Glomerular visceral epithelial cell (primary cell): ENCODE results near the gene GNAS-AS1.

Source experiments
- DNase-seq: peaks from one replicate; pipeline ENCODE4 v3.0.0-alpha.2; 2016; ENCODE audit errors: extremely low spot score

GNAS-AS1 gene

DNA sequence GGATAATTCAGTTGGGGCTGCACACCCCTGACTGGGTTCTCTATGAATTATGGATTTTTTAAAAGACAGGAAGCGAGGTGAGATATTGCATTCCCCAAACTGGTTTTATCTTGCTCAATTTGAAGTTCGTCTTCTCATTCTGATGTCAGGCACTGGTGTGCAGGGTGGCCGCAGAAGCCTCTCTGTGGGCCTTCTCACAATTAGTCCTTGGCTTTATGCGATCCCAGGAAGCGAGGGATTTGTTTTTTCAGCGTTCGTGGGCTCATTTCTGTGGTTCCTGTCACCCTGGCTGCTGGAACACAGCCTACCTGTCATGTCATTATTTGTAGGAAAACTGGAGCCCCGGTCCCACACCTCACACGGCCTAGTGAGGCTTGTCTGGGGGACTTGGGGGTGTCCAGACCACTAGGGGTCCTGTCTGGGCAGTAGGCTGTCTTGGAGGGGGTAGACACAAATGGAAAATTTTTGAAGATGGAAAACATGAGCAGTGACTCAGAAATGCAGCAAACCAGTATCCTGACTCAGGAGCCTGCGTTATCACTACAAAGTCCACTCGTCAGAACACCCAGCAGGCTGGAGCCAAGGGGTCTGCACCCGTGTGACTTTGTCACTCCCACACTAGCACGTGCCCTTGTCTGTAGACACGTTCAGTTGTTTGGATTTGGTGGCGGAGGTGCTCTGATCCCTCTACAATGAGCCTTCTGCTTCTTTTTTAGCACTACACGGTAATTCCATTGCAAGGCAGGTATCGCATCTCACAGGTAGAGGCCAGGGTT lies 42.2 kb downstream of the GNAS-AS1 start:
- no peak for DNase-seq

DNA sequence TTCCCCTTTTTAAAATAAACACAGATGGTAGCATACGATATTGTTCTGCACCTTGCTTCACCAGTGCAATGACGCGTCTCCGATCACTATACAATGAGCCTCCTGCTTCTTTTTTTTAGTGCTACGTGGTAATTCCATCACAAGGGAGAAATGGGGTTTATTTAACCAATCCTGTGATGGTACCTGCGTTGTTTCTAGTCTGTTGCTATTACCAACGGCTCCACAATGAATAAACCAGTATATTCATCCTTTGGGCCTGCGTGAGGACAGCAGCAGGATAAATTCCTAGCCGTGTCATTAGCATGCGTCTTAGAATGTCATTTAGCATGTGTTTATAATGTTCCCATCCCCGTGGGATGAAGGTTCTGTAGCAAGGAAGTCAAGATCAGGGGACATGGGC lies 42.9 kb downstream of the GNAS-AS1 start:
- no peak for DNase-seq

DNA sequence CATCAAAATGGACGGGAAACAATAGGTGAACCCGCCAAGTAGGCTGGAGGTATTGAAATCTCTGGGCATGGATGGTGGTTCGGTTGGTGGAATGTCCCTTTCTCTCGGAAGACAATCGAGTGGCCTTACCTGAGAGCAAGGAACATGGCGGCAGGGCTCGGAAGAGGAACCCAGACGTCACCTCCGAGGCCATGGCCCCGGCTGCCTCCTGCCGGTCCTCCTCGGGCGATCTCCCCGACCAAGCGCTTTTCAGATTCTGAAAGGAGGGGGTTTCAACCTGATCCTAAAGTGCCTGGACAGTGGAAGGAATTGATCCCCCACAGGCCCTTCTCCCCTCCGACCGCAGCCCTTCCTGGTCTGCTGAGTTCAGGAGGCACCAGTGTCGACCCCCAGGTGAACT lies 47.2 kb downstream of the GNAS-AS1 start:
- DNase-seq = no peak

DNA sequence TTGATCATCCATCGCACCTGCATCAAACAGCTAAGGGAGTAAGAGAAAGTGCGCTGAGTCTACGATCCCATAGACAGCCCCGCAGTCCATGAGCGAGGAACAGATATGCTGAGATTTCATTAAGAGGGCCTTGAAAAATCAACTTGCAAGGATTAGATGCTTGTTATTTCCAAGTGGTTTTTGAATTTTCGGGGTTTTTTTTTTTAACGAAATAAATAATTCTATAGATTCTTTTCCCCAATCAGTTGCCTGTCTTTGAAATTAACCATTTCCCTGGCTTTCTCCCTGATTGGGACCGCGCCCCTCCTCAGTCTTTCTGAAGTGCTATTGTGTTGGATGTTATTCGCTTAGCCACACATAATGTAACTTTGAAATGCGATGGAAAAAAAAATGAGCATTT lies 48.6 kb downstream of the GNAS-AS1 start:
- DNase-seq = no peak

DNA sequence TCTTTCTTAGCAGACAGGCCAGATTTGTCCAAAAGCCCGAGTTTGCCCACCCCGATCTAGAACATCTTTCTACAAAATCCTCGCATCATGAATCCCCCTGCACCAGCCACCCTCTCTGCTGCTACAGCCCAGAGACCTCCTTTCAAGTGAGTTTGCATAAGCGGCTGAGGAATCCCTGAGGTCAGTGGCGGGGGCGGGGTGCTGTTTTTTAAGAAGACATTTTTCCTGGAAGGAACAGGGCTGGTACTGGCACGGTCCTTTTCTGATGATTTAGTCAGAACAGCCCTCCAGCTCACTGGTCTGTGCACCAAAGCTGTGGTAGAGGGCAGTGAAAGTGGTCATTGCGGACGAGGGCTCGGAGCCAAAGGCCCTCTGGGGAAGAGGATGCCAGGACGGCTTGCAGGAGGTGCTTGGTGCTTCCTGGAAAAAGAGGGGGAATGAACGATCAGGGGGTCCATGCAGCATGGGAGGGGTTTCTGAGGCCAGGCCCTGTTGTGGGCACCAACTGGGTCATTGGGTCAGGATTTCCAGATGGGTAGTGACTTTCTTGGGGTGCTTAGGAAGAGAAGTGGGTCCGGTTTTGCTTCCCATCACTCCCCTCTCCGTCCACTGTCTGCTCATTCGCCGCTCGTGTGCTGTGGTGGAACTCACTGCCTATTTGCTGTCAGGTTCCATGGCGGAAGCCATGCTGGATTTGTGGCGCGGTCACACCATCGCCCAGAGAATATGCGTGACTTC lies 50.4 kb downstream of the GNAS-AS1 start:
- no peak for DNase-seq

DNA sequence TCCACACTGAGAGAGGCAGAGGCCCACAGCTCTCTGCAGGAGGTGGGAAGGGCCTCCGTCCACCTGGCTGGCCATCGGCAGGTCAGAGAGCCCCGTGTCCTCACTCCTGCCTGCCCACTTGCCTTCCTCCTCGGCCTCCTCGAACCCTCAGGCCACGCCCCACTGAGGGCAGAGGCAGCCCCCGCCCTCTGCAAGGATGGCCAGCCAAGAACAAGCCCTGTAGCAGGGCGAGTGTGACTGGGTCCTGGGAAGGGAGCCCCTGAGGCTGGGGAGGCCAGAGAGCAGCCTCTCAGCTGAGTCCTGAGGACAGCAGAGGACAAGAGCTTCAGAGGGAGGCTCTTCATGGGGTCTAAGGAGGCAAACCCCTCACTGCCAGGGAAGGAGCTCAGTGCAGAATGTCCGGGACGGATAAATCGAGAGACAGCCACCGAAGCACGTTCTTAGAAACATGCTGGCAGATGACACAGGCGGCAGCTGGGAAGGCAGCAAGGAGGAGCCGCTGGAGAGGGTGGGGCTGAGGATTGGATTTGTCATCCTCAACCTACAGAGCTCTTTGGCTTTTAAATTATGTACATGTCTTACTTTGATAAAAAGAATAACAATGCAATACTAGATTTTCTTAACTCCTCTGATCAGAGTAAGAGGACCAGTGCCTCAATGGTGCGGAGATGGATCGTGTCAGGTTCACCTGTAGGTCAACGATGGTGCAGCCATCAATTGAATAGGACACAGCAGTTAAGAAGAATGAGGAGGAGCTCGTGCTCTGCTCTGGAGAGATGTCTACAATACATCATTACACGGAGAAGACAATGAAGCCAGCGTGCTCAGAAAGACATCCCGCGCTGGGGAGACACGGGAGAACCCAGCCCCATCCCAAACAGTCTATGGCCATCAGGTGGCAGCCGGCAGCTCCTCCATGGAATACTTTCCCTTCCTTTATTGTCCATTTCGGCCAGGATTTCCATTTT lies 53.0 kb downstream of the GNAS-AS1 start:
- DNase-seq = no peak

DNA sequence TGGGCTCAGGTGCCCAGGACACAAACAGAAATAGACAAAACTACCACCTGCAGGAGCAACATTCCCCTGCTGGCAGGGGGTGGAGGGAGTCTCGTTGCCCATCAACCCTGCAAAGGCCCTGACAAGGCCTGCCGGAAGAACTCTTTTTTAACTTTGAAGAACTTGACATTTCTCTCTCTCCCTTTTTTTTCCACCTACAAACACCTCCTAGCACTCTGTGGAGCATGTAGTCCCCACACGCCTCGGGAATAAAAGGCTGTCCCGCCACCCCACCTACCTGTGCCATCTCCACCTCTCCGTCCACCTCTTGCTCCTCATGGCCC lies 54.8 kb downstream of the GNAS-AS1 start:
- no peak for DNase-seq

DNA sequence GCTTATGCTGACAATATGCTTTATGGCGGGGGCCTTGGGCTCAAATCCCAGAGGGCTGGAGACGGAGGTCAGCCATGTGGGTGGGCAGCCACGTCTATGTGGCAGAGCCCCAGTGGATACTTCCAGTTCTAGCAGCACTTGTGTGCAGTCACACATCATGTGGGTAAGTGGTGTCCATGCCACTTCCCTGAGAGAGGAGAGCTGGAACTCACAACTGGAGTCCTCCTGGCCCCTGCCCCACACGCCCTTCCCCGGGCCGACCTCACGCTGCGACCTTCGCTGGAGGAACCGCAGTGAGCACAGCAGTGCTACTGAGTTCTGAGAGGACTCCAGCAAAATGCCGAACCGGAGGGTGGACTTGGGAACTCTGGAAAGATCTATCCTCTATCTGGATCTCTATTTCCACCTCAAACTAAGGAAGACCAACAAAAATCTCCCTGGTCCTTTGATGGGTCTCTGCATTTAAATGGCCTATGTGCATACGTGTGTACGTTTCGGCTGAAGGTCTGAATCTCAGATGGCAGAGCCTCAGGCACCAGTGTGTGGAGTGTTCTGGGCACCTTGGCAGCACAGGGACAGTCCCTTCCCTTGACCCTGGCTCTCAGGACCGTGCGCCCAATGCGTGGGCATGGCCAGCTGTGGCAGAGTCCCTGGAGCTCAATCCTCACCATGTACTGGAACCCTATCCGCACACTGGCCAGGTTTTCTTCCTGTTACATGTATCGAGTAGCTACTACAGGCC lies 55.4 kb downstream of the GNAS-AS1 start:
- DNase-seq = no peak

DNA sequence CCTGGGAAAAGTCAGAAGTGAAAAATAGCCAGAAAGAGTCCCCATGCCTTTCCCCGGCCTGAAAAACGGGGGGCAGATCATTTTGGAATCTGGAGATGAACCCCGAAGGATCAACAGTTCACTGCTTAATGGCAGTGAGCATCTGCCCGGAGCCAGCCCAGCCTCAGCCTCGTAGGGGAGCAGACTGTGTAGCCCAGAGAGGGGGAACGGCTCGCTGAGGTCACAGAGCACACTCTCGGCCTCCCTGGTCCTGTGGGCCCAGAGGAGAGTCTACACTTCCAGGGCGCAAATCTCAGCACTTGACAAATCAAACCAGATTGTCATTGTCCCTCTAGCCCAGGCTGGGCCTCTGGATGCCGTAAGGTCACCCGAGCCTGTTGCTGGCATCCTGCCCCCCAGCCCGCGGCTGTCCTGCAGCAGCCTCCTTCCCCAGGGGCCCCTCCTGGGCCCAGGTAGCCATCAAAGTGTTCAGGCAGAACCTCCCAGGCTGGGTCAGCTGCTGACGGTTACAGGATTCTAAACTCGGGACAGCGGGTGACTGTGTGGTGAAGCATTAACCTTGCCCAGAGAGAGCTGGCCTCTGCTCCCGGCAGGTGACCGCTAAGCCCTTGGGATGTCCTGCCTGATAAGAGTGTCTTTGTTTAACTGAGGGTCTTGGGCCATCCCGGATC lies 56.1 kb downstream of the GNAS-AS1 start:
- no peak for DNase-seq

DNA sequence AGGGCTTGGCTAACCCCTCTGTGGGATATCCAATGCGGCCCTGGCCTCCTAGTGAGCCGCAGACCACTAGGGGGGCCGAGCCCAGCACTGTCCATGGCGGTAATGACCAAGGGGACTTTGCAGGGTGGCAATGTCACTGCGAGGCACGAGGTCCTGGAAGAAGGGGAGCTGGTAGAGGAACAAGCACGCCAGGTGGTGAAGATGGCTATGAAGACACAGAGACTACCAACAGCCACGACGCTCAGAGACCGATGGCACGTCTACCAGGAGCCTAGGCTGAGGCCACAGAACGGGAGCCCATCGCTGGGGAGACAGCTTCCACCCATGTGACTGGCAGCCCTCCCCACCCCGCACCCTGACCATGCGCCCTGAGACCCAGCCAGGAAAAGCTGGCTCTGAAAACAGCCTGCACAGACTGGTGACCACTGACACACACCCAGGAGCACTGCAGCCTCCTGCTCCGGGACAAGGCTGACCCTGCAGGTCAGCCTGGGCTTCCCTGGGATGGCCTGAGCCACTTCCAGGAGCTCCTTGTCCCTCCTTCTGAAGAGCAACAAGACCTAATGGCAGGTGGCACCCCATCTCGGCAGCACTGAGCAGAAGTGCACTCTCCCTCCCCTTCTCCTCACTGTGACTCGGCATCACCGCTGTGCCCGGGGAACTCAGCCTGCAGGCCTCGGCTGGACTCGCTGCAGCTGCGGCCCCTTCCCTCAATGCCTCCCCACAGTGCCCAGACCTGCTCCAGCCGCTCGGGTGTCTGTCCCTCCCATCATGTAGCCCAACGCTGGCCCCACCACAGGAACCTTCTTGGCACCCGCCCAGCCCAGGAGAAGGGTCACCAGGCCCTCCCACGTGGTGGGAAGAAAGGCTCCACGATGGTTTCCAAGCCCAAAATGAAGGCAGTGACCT lies 56.9 kb downstream of the GNAS-AS1 start:
- DNase-seq = no peak

DNA sequence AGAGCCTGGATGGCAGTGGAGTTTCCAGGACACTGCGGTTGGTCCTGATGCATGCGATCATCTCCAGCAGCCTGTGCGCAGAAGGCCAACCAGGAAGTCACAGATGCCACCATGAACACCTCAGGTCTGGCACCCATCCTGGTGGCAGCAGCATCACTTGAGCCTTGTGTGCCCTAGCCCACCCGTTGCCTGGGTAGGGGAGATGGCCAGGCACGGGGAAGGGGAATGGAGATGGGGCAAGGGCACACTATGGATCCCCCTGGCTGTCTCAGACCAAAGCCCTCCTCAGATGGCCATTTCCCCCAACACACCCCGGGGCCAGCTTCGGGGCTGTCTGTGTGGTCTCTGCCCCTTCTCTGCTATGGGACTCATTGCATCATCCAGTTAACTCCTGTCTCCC lies 58.3 kb downstream of the GNAS-AS1 start:
- no peak for DNase-seq

DNA sequence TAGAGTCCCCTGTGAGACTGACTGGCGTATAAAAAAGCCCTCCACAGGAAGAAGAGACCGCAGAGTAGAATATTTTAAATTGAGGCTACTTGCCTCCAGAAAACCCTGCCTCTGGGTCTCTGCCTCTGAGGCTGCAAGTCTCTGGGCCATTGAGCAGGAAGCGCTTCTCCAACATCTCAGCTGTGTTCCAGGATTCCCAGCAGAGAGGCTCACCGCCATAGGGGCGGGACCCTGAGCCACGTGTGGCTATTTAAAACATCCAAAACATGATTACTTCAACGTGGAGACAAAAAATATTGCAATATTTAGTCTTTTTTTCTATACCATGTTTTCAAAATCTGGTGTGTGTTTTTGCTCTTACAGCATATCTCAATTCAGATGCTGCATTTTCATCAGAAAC lies 59.4 kb downstream of the GNAS-AS1 start:
- DNase-seq = no peak

DNA sequence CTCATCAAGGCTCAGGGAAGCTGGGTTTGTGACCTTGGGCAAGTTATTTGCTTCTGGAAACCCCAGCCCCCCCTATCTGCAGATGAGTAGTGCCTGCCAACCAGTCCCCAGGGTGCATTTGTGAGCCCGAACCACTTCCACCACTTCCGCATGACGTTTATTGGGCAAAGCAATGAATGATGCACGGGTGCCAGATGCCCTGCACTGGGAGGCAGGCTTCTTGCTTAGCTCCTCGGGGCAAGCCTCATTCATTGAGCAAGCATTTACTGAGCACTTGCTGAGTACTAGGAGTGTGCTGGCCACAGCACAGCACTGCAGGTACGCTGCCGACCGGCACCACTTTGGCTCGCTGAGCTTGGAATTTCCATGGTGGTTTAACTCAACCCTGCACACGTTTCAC lies 60.2 kb downstream of the GNAS-AS1 start:
- no peak for DNase-seq

DNA sequence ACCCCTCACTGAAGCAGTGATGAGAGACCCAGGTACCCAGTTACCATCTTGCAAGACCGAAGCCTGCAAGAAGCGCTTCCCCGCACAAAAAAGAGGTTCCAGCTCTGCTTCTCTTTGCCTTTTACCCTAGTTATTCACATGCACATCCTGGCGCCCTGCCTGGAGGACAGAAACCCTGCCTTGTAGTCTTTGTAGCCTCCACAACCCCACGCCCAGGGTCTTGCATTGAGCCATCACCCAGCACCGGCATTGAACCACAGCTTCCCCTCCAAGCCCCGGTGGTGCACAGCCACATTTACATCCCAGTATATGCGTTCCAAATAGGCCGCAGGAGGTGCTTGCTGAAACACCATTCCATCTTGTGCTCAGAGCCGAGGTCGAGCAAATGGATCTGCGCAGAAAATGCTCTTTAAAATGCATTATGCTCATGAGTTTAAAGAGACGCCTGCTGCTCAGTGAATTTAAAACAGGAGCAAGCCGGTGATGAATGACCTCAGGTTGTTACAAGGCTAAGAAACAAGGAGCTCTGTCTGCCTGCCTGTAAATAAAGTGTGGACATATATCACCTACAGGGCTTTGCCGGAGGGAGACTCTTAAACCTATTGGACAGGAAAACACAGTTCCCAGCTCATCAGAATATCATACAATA lies 61.7 kb downstream of the GNAS-AS1 start:
- no peak for DNase-seq

DNA sequence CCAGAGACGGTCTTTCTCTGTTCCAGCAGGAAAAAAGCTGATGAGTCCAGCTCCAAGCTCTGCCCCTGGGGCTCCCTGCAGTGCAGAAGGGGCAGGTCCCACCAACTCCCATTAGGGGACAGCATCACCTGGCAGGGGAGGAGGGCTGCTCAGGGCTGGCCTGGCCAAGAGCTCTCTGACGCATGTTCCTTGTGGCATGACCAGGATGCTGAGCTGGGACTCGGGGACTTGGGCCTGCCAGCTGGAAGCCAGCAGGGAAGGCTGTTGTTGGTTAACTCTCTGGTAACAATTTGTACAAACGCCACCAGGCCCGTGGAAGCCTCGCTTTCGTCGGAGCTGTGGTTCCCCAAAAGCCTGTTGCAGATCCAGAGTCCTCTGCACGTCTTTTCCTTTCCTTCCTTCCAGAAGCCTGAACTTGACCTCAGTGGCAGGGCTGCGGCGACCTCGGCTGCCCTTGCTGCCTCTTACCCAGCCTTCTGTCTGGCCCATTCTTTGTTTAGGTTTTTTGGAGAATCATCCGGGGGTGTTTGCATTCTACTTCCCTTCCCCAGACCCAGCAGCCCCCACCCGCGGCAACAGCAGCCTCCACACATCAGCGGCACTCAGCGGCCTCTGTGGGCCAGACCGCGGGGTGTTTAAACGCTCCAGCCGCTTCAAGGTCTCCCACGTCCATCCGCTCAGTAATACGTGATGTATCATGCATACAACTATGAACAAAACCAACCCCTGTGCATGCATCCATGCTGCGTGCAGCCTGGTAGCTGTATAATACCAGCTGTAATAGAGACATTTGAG lies 63.3 kb downstream of the GNAS-AS1 start:
- no peak for DNase-seq

DNA sequence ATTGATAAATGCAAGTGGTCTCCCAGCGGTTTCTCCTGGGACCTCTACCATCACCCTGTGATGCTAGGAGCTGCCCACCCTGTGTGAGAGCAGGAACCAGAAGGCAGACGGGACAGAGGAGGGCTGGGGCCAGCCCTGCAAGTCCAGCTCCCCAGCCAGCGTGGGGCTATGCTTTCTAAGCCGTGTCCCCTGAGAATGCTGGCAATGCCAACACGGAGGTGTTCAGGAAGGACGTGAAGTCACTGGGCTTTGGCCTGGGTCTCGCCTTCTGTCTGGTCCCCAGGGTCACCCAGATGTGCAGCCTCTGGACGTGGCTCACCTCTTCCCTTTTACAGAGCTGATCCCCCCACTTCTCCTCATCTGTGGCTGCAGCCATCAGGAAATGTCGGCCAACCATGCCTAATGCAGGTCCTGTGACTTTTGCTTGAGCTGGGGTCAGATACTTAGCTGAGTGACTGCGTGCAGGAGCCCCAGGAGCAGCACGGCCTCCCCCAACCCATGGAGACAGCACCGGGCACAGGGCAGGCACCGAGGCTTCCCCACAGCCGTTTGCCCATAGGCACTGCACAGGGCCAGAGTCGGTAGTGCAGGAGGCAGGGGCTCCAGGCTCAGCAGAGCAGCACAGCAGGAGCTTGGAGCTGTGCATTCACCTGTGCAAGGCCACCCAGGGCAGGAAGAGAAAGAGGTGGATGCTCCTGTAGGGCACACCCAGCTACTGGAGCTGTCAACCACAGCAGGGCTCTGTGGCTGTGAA lies 66.2 kb downstream of the GNAS-AS1 start:
- no peak for DNase-seq

DNA sequence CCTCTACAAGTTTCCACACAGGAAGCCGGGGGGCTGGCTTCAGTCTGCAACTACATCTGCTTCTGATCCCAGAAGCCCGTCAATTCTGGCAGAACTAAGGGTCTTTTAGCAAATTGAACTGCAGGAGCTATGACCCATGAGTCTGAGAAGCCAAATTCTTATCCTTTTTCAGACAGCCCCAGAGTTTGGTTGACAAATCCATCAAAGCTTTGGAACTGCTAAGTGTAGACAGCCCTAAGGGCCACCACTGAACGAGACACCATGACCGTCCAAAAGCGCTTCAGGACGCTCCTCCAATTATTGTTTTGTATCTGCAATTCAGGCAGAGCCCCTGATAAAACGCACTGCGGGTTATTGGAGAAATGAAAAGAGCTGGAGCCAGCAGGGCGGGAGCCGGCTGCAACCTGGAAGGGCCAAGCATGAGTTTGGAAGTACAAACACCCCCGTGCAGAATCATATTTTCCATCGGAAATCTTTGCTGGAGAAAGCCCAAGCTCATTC lies 67.1 kb downstream of the GNAS-AS1 start:
- DNase-seq = no peak

DNA sequence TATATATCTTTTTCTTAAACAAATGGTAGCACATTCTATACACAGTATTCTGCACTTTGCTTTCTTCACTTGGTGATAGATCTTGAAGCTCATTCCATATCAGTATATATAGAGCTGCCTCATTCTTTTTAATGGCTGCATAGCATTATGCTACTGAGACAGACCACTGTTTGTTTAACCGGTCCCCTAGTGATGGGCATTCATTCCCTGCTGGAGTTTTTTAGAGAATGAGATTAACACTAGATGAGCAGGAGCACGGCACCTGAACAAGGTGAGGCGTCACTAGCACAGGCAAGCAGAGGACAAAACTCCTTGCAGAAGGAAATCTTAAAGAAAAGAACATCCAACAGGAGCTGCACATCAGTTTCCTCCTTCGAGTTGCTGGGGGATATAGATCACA lies 69.6 kb downstream of the GNAS-AS1 start:
- DNase-seq = no peak
